ENCODE measurements around the gene WFDC2.

DNA sequence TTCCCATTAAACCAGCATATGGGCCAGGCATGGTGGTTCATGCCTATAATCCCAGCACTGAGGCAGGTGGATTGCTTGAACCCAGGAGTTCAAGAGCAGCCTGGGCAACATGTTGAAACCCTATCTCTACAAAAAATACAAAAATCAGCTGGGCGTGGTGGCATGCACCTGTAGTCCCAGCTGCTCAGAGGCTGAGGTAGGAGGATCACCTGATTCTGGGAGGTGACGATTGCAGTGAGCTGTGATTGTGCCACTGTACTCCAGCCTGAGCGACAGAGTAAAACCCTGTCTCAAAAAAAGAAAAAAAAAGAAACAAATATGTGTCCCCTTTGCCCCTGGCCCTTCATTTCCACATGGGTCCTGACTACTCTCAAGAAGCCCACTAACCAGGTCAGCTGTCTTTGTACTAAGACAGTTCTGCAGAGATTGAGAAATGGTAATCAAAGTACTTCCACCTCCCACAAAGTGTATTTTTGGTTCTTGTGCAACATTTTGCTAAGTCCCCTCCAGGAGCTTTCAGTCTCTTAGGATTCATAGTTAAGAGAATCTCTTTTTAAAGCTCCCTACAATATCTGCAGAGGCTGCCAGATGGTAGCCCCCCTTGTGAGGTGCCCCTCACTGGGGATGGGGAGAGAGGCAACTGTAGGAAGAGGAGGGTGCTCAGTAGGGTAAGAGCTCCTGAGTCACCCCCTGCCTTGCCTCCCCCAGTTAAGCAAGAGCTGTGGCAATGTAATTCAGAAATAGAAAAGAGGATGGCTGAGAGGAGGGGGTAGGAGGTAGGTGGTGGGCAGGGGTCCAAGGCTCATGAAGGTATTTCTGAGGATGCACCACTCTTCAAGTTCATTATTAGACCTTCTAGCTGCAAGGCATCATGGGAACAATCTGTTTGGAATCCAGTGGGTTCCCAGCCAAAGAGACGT is 16.5 kb upstream of the WFDC2 start:
- TF ChIP-seq EZH2phosphoT487 (conservative IDR thresholded peaks at IDR 0.05; ENCODE audit: low read length), result no peak
- TF ChIP-seq, protein P1, sequence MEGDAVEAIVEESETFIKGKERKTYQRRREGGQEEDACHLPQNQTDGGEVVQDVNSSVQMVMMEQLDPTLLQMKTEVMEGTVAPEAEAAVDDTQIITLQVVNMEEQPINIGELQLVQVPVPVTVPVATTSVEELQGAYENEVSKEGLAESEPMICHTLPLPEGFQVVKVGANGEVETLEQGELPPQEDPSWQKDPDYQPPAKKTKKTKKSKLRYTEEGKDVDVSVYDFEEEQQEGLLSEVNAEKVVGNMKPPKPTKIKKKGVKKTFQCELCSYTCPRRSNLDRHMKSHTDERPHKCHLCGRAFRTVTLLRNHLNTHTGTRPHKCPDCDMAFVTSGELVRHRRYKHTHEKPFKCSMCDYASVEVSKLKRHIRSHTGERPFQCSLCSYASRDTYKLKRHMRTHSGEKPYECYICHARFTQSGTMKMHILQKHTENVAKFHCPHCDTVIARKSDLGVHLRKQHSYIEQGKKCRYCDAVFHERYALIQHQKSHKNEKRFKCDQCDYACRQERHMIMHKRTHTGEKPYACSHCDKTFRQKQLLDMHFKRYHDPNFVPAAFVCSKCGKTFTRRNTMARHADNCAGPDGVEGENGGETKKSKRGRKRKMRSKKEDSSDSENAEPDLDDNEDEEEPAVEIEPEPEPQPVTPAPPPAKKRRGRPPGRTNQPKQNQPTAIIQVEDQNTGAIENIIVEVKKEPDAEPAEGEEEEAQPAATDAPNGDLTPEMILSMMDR (IDR thresholded peaks at IDR 0.05; ENCODE audit: insufficient read depth, low read length, poor library complexity, severe bottlenecking), result no peak

Measured in SU-DHL-6 (cell line).